Dendritic cell treated with granulocyte-macrophage colony-stimulating factor and Interleukin-4, amounts not matched to agents 40 ng/mL and 50 ng/mL, for 4 days (primary cell): ENCODE data around the gene ZNF627.
"Not testable (repeated sequence)": the region's sequence is repeated elsewhere in the genome, so short reads cannot be mapped to it uniquely, and the experiment has no call there.

ENCODE experiments used
- H3K27ac Mint-ChIP-seq: one replicate; pipeline ENCODE4 v1.8.0; 2022; ENCODE audit warnings: mild to moderate bottlenecking, mixed read lengths
- H3K27me3 Mint-ChIP-seq: one replicate; pipeline ENCODE4 v1.8.0; 2022; ENCODE audit warnings: mild to moderate bottlenecking, mixed read lengths
- H3K36me3 Mint-ChIP-seq: one replicate; pipeline ENCODE4 v1.8.0; 2022; ENCODE audit warnings: low read depth, mixed read lengths
- H3K4me1 Mint-ChIP-seq: one replicate; pipeline ENCODE4 v1.8.0; 2022; ENCODE audit warnings: low read depth, mixed read lengths
- H3K4me3 Mint-ChIP-seq: one replicate; pipeline ENCODE4 v1.8.0; 2022; ENCODE audit warnings: mild to moderate bottlenecking, moderate library complexity, mixed read lengths
- H3K9me3 Mint-ChIP-seq: one replicate; pipeline ENCODE4 v1.8.0; 2022; ENCODE audit warnings: mixed read lengths
- intact Hi-C: fragments of 100-400 bp; cut with micrococcal nuclease; formaldehyde crosslinking; loops from one replicate; pipeline ENCODE4 v1.15.0; 2022

The ZNF627 gene

GRCh38 chr19:11622401-11622800 is 25.1 kb downstream of the ZNF627 start:
- H3K27me3 Mint-ChIP-seq: peaks cover 37% of the 10 kb centered on the region
- H3K4me3 Mint-ChIP-seq, intact Hi-C loops, H3K27ac Mint-ChIP-seq: not testable (repeated sequence)
- peaks cover 42% of the 10 kb centered on the region for H3K36me3 Mint-ChIP-seq
- H3K9me3 Mint-ChIP-seq: peaks cover 11% of the 10 kb centered on the region
- H3K4me1 Mint-ChIP-seq: peaks cover 23% of the 10 kb centered on the region

GRCh38 chr19:11624069-11624463 is 26.8 kb downstream of the ZNF627 start:
- Mint-ChIP-seq H3K36me3 (peaks cover 28% of the 10 kb centered on the region), H3K27ac (no peak overlapping the region), H3K4me3 (no peak overlapping the region), H3K4me1 (peaks cover 23% of the 10 kb centered on the region), H3K9me3 (no peaks in the 10 kb centered on the region), H3K27me3 (peaks cover 39% of the 10 kb centered on the region)
- intact Hi-C loops: no loop called here

GRCh38 chr19:11626252-11626651 is 29.0 kb downstream of the ZNF627 start:
- Mint-ChIP-seq H3K36me3 (peaks cover 6% of the 10 kb centered on the region), H3K9me3 (no peaks in the 10 kb centered on the region), H3K4me3 (no peak overlapping the region), H3K4me1 (peaks cover 23% of the 10 kb centered on the region), H3K27ac (peak overlapping the region; percentile 23), H3K27me3 (peaks cover 43% of the 10 kb centered on the region)
- intact Hi-C loops: no loop called here

- no peak overlapping the region for H3K4me3 Mint-ChIP-seq
- H3K36me3 Mint-ChIP-seq: no peaks in the 10 kb centered on the region
- H3K9me3 Mint-ChIP-seq: peaks cover 11% of the 10 kb centered on the region
- intact Hi-C loops: no loop called here
- peaks cover 7% of the 10 kb centered on the region for H3K27me3 Mint-ChIP-seq
- H3K4me1 Mint-ChIP-seq: no peaks in the 10 kb centered on the region
- H3K27ac Mint-ChIP-seq: no peak overlapping the region
These were observed 35.9 kb downstream of the ZNF627 start for GRCh38 chr19:11633223-11633622.

- H3K27ac Mint-ChIP-seq, intact Hi-C loops, H3K36me3 Mint-ChIP-seq, H3K4me3 Mint-ChIP-seq, H3K4me1 Mint-ChIP-seq: not testable (repeated sequence)
- Mint-ChIP-seq H3K27me3 (peaks cover 11% of the 10 kb centered on the region), H3K9me3 (peaks cover 11% of the 10 kb centered on the region)
These were observed 36.9 kb downstream of the ZNF627 start for GRCh38 chr19:11634018-11634662.

- Mint-ChIP-seq H3K27ac (no peak overlapping the region), H3K4me3 (peak overlapping the region; percentile 73), H3K9me3 (peaks cover 10% of the 10 kb centered on the region), H3K36me3 (no peaks in the 10 kb centered on the region), H3K27me3 (peaks cover 11% of the 10 kb centered on the region), H3K4me1 (no peaks in the 10 kb centered on the region)
- intact Hi-C loops: loop anchor here (5.0 kb wide), 1 partner anchor 37 kb away; no protein-coding TSS in a partner anchor
These were observed 41.9 kb downstream of the ZNF627 start for GRCh38 chr19:11639245-11639601.

GRCh38 chr19:11639602-11640471 is 42.6 kb downstream of the ZNF627 start:
- intact Hi-C loops: loop anchor here (5.0 kb wide), 1 partner anchor 38 kb away; no protein-coding TSS in a partner anchor
- H3K9me3 Mint-ChIP-seq: peaks cover 10% of the 10 kb centered on the region
- peaks cover 11% of the 10 kb centered on the region for H3K27me3 Mint-ChIP-seq
- H3K36me3 Mint-ChIP-seq: no peaks in the 10 kb centered on the region
- H3K4me3 Mint-ChIP-seq: peak overlapping the region; percentile 73
- no peaks in the 10 kb centered on the region for H3K4me1 Mint-ChIP-seq
- no peak overlapping the region for H3K27ac Mint-ChIP-seq

GRCh38 chr19:11641244-11641643 is 44.0 kb downstream of the ZNF627 start:
- Mint-ChIP-seq H3K27me3 (peaks cover 11% of the 10 kb centered on the region), H3K27ac (no peak overlapping the region), H3K4me1 (no peaks in the 10 kb centered on the region), H3K9me3 (peaks cover 10% of the 10 kb centered on the region), H3K4me3 (no peak overlapping the region), H3K36me3 (no peaks in the 10 kb centered on the region)
- intact Hi-C loops: no loop called here

GRCh38 chr19:11642902-11643301 is 45.6 kb downstream of the ZNF627 start:
- Mint-ChIP-seq H3K27ac (no peak overlapping the region), H3K36me3 (no peaks in the 10 kb centered on the region), H3K4me1 (no peaks in the 10 kb centered on the region), H3K9me3 (peaks cover 10% of the 10 kb centered on the region), H3K4me3 (no peak overlapping the region), H3K27me3 (peaks cover 10% of the 10 kb centered on the region)
- intact Hi-C loops: no loop called here

- peaks cover 11% of the 10 kb centered on the region for H3K36me3 Mint-ChIP-seq
- no peaks in the 10 kb centered on the region for H3K27me3 Mint-ChIP-seq
- H3K4me3 Mint-ChIP-seq: no peak overlapping the region
- no peaks in the 10 kb centered on the region for H3K4me1 Mint-ChIP-seq
- peaks cover 33% of the 10 kb centered on the region for H3K9me3 Mint-ChIP-seq
- intact Hi-C loops: no loop called here
- no peak overlapping the region for H3K27ac Mint-ChIP-seq
These were observed 52.7 kb downstream of the ZNF627 start for GRCh38 chr19:11649941-11650340.

- Mint-ChIP-seq H3K9me3 (peaks cover 33% of the 10 kb centered on the region), H3K4me1 (no peaks in the 10 kb centered on the region), H3K36me3 (peaks cover 11% of the 10 kb centered on the region), H3K27me3 (no peaks in the 10 kb centered on the region), H3K4me3 (no peak overlapping the region), H3K27ac (no peak overlapping the region)
- intact Hi-C loops: no loop called here
These were observed 53.8 kb downstream of the ZNF627 start for GRCh38 chr19:11651062-11651461.

- Mint-ChIP-seq H3K27ac (no peak overlapping the region), H3K36me3 (peaks cover 11% of the 10 kb centered on the region), H3K9me3 (peaks cover 33% of the 10 kb centered on the region), H3K4me1 (no peaks in the 10 kb centered on the region), H3K27me3 (no peaks in the 10 kb centered on the region), H3K4me3 (no peak overlapping the region)
- intact Hi-C loops: no loop called here
These were observed 54.8 kb downstream of the ZNF627 start for GRCh38 chr19:11652056-11652455.

- peaks cover 11% of the 10 kb centered on the region for H3K36me3 Mint-ChIP-seq
These were observed 55.2 kb downstream of the ZNF627 start for GRCh38 chr19:11652492-11652891.

GRCh38 chr19:11656535-11656934 is 59.3 kb downstream of the ZNF627 start:
- no peaks in the 10 kb centered on the region for H3K4me1 Mint-ChIP-seq

More at GRCh38 chr19:11652492-11652891, 55.2 kb downstream of the ZNF627 start:
- H3K9me3 Mint-ChIP-seq: peaks cover 33% of the 10 kb centered on the region
- no peaks in the 10 kb centered on the region for H3K27me3 Mint-ChIP-seq
- H3K4me3 Mint-ChIP-seq: no peak overlapping the region
- H3K4me1 Mint-ChIP-seq: no peaks in the 10 kb centered on the region
- H3K27ac Mint-ChIP-seq: no peak overlapping the region
- intact Hi-C loops: no loop called here

More at GRCh38 chr19:11656535-11656934, 59.3 kb downstream of the ZNF627 start:
- intact Hi-C loops: no loop called here
- Mint-ChIP-seq H3K9me3 (peaks cover 27% of the 10 kb centered on the region), H3K27me3 (no peaks in the 10 kb centered on the region), H3K36me3 (peaks cover 8% of the 10 kb centered on the region), H3K27ac (no peak overlapping the region), H3K4me3 (no peak overlapping the region)
